Esophagus muscularis mucosa (tissue), 3 donors: ENCODE data around the gene MSANTD1.

Source experiments
- CTCF ChIP-seq, 3 experiments: fragments of 200-600 bp in 2 of 3; fragments of 450-650 bp in 1 of 3; sonication (generic) in 2 of 3; IDR thresholded peaks; one replicate each; pipeline ENCODE4 v1.5.1; 2017 to 2019; ENCODE audit warnings: antibody characterized with exemption in 3 of 3, mild to moderate bottlenecking in 2 of 3, moderate library complexity in 1 of 3
- POLR2A ChIP-seq: fragments of 450-650 bp; IDR thresholded peaks from one replicate; pipeline ENCODE4 v1.6.1; 2017; ENCODE audit warnings: antibody characterized with exemption, moderate library complexity, mild to moderate bottlenecking, low read depth
- POLR2AphosphoS5 ChIP-seq, 2 donors: sonication (generic); formaldehyde crosslinking; IDR thresholded peaks; one replicate each; pipeline ENCODE4 v1.6.1; 2017; ENCODE audit warnings: antibody characterized with exemption in 2 of 2

DNA sequence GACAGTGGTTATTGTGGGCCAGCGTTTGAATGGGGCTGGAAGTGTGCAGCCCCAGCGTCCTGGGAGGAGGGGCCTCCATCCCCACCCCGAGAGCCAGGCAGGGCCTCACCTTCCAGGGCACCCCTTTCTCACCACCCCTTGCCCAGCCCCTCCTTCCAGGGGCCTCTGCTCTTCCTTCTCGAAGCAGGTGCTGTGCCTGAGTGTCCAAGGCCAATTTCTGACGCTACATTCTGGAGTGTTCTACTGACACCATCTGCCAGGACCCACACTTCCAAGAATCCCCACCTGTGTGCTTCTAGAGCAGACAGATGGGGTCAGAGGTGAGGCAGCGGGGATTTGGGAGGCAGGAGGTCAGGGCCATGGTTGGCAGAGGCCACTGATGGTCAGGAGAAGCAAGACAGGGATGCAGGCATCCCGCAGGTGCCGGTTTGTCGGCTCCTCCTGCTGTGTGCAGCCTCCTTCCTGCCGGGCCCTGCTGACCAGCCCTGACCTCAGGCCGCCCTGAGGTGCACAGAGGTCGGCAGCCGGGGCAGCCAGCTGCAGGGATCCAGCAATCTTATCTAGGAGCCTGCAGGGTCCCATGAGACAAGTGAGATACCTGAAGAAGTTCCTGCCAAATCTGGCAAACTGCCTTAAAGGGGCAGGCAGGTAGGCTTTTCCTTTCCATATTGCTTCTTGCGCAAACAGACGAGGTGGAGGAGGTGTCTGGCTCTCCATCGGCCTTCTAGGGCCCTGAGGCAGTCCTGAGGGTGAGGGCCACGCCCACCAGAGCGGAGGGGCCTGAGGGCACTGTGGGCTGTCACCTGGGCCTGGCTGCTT lies 18.8 kb downstream of the MSANTD1 start:
- no peak for TF ChIP-seq POLR2A
- TF ChIP-seq CTCF (IDR thresholded peaks at IDR 0.05): no peak
- no peak for TF ChIP-seq POLR2AphosphoS5 (IDR thresholded peaks at IDR 0.05)
